Smooth muscle cell (in vitro differentiated cells): Measurements from ENCODE around the gene DNPEP. TPM values are rescaled to one million over a fixed set of nuclear protein-coding genes. Genes with fewer than 3 reads are reported as not detected.
A peak's percentile ranks its signal among the peaks of the same experiment; 100 is the strongest.

Source experiments
- DNase-seq: peaks from one replicate; lab custom pipeline; 2025; ENCODE audit not compliant: unreplicated experiment; lab: John Stamatoyannopoulos, UW
- H2AFZ ChIP-seq: fragments of 200-600 bp; sonication (generic); 2 replicates; pipeline ENCODE4 v1.6.0; 2016; ENCODE audit warnings: antibody characterized with exemption, low read depth, mild to moderate bottlenecking
- H3F3A ChIP-seq: fragments of 200-600 bp; sonication (generic); 2 replicates; pipeline ENCODE4 v1.6.0; 2017; ENCODE audit warnings: antibody characterized with exemption, low read depth
- H3K27ac ChIP-seq: fragments of 200-600 bp; sonication (generic); 2 replicates; pipeline ENCODE4 v1.5.1; 2016; ENCODE audit warnings: low read depth, mild to moderate bottlenecking
- H3K27me3 ChIP-seq: fragments of 200-600 bp; sonication (generic); 2 replicates; pipeline ENCODE4 v1.6.1; 2016; ENCODE audit warnings: low read depth, mild to moderate bottlenecking
- H3K36me3 ChIP-seq: fragments of 200-600 bp; sonication (generic); 2 replicates; pipeline ENCODE4 v1.5.1; 2016; ENCODE audit warnings: low read depth
- H3K4me1 ChIP-seq: fragments of 200-600 bp; sonication (generic); 2 replicates; pipeline ENCODE4 v1.5.1; 2016; ENCODE audit warnings: low read depth
- H3K4me2 ChIP-seq: fragments of 200-600 bp; sonication (generic); 2 replicates; pipeline ENCODE4 v1.6.0; 2016; ENCODE audit warnings: mild to moderate bottlenecking
- H3K4me3 ChIP-seq: fragments of 200-600 bp; sonication (generic); 2 replicates; pipeline ENCODE4 v1.5.1; 2016; ENCODE audit warnings: mild to moderate bottlenecking
- H3K79me2 ChIP-seq: fragments of 200-600 bp; sonication (generic); 2 replicates; pipeline ENCODE4 v1.6.0; 2016; ENCODE audit warnings: low read depth, mild to moderate bottlenecking
- H3K9ac ChIP-seq: fragments of 200-600 bp; sonication (generic); 2 replicates; pipeline ENCODE4 v1.6.0; 2016; ENCODE audit warnings: low read depth
- H3K9me3 ChIP-seq: fragments of 200-600 bp; sonication (generic); replicated peaks from 2 replicates; pipeline ENCODE4 v1.5.1; 2016; ENCODE audit warnings: low read depth
- H4K20me1 ChIP-seq: fragments of 200-600 bp; sonication (generic); 2 replicates; pipeline ENCODE4 v1.6.0; 2016; ENCODE audit warnings: low read depth
- WGBS: methylation state at CpG from one replicate; pipeline ENCODE4 v1.1.7; 2016; ENCODE audit warnings: low lambda C conversion rate; 5-methylcytosine and 5-hydroxymethylcytosine counted together
- polyA plus RNA-seq: library from polyadenylated mRNA; unstranded; fragments of >200 nt; fragmentation: Nextera tagmentation; extraction: Ambion mirVana; gene quantifications from 2 replicates; pipeline ENCODE4 v1.2.1, GENCODE V29; 2016
- total RNA-seq: library from RNA; depleted of rRNA; stranded (reverse); fragments of >200 nt; gene quantifications from 2 replicates; pipeline ENCODE4 v1.2.3, GENCODE V29; 2014
- TF ChIP-seq, protein P1 (sequence below): fragments of 200-600 bp; sonication (generic); IDR thresholded peaks from 2 replicates; pipeline ENCODE4 v1.5.1; 2017; ENCODE audit warnings: borderline replicate concordance, mild to moderate bottlenecking, antibody characterized with exemption; ENCODE audit not compliant: insufficient read depth, poor library complexity, severe bottlenecking

DNPEP gene
- total and polyA plus RNA-seq, 2 experiments from 2014 or later, result 48.1 to 137 TPM

DNA sequence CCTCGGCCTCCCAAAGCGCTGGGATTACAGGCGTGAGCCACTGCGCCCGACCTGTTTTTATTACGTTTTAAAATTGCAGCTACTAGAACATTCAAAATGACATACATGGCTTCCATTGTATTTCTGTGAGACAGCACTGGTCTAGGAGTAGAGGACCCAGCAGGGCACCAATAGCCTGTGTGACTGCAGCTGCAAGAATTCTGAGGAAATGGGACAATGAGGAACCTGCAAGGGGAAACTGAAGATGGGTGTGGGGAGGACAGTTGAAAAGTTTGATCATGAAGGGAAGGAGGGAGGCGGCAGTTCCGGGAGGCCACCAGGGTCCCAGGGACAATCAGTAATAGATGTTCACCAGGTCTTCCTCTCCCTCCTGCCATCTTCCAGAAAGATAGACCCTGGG is 13.9 kb upstream of the DNPEP start:
- Histone ChIP-seq H3F3A (peaks cover 27% of the 10 kb centered on the region), H2AFZ (no peak overlapping the region), H3K4me2 (no peak overlapping the region), H4K20me1 (no peaks in the 10 kb centered on the region), H3K4me3 (no peak overlapping the region), H3K9ac (no peak overlapping the region), H3K27me3 (no peaks in the 10 kb centered on the region), H3K4me1 (peaks cover 9% of the 10 kb centered on the region), H3K9me3 (no peaks in the 10 kb centered on the region), H3K79me2 (no peaks in the 10 kb centered on the region), H3K27ac (no peak overlapping the region), H3K36me3 (no peaks in the 10 kb centered on the region)
- TF ChIP-seq, protein P1, sequence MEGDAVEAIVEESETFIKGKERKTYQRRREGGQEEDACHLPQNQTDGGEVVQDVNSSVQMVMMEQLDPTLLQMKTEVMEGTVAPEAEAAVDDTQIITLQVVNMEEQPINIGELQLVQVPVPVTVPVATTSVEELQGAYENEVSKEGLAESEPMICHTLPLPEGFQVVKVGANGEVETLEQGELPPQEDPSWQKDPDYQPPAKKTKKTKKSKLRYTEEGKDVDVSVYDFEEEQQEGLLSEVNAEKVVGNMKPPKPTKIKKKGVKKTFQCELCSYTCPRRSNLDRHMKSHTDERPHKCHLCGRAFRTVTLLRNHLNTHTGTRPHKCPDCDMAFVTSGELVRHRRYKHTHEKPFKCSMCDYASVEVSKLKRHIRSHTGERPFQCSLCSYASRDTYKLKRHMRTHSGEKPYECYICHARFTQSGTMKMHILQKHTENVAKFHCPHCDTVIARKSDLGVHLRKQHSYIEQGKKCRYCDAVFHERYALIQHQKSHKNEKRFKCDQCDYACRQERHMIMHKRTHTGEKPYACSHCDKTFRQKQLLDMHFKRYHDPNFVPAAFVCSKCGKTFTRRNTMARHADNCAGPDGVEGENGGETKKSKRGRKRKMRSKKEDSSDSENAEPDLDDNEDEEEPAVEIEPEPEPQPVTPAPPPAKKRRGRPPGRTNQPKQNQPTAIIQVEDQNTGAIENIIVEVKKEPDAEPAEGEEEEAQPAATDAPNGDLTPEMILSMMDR, result no peak
- WGBS, result 90% methylated on average over 8 of the region's 8 CpGs
- DNase-seq, result no peak

DNA sequence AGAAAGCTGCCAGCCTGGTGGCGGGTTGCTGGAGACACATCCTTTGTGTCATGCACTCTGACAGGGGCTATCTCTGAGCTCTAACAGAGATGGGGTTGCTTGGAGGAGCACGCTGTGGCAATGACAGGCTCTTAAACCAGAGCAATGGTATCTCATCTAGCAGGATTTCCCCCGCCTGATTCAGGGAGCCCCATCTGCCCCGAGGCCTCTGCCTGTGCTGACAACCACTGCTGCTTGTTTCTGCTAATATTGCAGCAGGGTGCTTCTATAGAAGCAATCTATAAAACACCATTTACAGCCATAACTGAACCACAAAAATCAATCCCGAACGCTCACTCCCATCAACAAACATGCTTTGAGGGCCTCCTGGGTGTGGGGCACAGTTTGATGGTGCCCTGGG is 12.8 kb upstream of the DNPEP start:
- TF ChIP-seq, protein P1, result no peak
- H3K4me2 ChIP-seq, result peak overlapping the region; percentile 54

DNA sequence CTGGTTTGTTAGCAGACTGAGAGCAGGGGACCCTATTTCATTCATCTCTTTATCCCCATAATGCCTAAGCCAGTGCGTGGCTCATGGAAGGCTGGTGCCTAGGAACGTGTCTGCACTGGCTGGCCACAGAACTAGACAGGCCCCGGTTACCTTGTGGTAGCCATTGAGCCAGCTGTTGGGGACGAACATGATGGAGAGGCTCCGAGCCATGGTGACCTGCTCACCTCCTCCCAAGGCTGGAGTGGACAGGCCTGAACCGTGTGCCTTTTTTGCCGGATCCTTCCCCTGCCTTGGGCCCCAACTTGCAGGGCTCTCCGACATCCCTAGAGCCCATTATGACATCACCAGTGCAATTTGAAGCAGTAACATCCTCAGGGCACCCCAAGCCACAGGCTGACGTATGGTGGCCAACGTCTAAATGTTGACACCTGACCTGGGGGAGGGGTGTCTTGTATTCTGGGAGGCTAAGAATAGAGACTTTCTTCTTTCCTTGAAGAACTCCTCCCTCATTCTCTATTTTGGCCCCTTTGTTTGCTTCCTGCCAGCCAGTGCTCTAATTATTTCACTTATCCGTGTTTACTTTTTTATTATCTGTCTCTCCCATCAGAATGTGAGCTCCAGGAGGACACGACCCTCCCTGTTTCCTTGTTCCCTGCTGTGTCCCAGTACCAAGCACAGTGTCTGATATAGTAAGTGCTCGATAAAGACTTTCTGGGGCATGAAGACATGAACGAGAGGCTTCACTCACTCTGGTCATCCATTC is 12.2 kb upstream of the DNPEP start:
- WGBS, result 56% methylated on average over 14 of the region's 14 CpGs
- H3K27ac ChIP-seq, result peak overlapping the region; percentile 30
- no peak overlapping the region for H3K9ac ChIP-seq
- no peak overlapping the region for H2AFZ ChIP-seq
- no peak for DNase-seq
- no peak overlapping the region for H3K4me3 ChIP-seq
- H3F3A ChIP-seq, result peaks cover 21% of the 10 kb centered on the region
- no peaks in the 10 kb centered on the region for H3K36me3 ChIP-seq
- TF ChIP-seq, protein P1, result no peak
- H3K27me3 ChIP-seq, result no peaks in the 10 kb centered on the region
- H3K9me3 ChIP-seq, result no peaks in the 10 kb centered on the region
- H3K4me1 ChIP-seq, result peaks cover 9% of the 10 kb centered on the region
- H4K20me1 ChIP-seq, result no peaks in the 10 kb centered on the region
- H3K4me2 ChIP-seq, result peak overlapping the region; percentile 54
- H3K79me2 ChIP-seq, result no peaks in the 10 kb centered on the region

More for the DNA sequence above, 12.8 kb upstream of the DNPEP start:
- 24% methylated on average over 6 of the region's 6 CpGs for WGBS
- H4K20me1 ChIP-seq, result no peaks in the 10 kb centered on the region
- no peak overlapping the region for H3K4me3 ChIP-seq
- H3K4me1 ChIP-seq, result peaks cover 9% of the 10 kb centered on the region
- H3K9ac ChIP-seq, result no peak overlapping the region
- H3K36me3 ChIP-seq, result no peaks in the 10 kb centered on the region
- H3K27ac ChIP-seq, result peak overlapping the region; percentile 30
- peaks cover 21% of the 10 kb centered on the region for H3F3A ChIP-seq
- no peaks in the 10 kb centered on the region for H3K27me3 ChIP-seq
- H3K9me3 ChIP-seq, result no peaks in the 10 kb centered on the region
- H3K79me2 ChIP-seq, result no peaks in the 10 kb centered on the region
- no peak overlapping the region for H2AFZ ChIP-seq
- DNase-seq, result no peak
